Brain pericyte (primary cell): ENCODE results near the gene ARL4D.
"Not testable (repeated sequence)": the region's sequence is repeated elsewhere in the genome, so short reads cannot be mapped to it uniquely, and the experiment has no call there.

Experiments used
- DNase-seq: peaks from one replicate; pipeline ENCODE4 v3.0.0-alpha.2; 2012; ENCODE audit warnings: low read depth, low spot score

The ARL4D gene

DNA sequence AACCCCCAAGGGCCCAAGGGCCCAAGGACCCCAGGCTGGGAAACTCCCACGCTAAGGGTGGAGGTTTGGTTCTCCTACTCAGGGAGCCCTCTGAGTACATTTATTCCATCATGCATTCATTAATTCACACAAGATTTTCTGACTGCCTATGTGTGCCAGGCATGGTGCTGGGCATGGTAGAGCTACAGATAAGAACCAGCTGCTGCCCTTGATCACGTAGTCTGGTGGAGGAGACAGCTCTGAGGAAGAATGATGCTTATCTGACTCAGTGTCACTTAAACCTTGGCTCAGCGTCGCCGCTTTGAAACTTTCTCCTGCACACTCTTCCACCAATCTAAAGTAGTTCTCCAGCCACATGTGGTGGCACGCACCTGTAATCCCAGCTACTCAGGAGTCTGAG is 3.6 kb upstream of the ARL4D start:
- no peak for DNase-seq

DNA sequence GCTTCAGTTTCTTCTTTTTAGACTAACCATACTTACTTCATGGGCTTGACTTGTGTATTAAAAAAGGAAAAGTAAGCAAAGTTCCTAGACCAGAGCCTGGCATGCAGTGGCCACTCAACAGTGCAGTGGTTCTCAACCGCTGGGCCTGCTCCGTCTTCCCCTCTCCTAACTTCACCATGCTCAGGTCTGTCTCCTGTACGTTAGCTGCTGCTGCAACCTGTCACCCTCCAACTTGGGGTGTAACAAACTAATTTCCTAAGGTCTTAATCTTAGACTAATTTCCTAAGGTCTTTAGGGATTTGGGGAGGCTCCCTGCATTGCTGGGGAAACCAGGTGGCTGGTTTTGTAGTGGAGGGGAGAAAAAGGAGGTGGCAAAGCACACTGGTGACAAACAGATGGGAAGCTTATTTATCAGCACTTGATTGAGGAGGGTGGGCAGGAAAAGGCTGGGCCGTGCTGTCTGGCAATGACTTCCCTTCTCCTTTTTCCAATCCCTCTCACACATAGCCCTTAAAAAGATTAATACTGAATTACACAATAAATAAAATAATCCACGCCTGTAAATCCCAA is 2.2 kb upstream of the ARL4D start:
- no peak for DNase-seq

GRCh38 chr17:43399839-43400328 is 1.1 kb downstream of the ARL4D start:
- no peak for DNase-seq

DNA sequence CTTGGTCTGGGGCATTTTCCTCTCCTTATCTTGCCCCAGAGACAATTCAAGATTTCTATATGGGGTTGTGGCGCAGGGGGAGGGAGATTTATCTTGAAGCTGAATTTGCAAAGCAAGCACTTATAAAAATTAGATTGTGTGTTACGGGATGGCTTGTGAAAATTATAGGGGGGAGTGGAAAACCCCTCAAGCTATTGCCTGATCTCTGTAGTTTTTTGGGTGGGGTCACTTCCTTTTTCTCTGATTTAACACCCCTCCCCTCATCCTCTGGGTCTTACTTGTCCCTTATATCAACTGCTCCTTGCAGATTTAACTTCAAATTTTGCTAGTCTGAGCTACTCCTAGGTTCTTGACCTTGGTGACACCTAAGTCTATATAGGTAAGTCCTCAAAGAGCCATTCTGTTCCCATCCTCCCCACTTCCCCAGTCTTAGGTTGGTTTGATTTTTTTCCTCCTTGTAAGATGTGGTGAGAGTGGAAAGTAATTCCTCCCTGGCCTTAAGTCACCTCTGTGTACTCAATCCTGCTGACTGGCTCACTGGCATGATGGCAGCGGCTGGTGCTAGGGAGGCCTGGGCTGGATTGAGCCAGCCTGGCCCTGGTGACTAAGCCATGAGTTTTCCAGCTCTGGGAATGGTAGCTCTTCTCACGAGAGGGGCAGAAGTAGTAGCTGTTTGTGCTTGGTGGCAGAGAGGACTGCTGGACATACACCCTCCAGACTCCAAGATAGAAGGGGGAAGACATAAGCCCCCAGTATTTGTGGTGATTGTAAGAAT is 2.3 kb downstream of the ARL4D start:
- DNase-seq, result no peak

GRCh38 chr17:43402078-43402477 is 3.3 kb downstream of the ARL4D start:
- DNase-seq, result no peak

DNA sequence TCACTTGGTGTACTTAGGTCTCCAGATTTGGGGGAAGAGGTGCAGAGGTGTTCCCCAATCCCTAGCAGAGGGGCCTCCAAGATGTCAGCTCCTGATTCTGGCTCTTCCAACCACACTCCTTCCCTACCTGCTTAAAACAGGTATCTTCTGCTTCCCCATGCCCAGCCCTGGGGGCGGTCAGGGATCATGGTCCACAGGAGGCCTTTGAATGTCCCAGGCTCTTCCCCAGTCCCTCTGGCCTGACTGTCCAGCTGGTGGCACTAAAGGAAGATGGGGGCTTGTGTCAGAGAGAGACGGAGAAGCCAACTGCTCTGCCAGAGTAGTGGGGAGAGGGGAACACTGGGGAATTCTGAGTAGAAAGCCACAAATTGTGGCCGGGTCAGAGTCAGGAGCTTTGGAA is 3.8 kb downstream of the ARL4D start:
- DNase-seq, result no peak

GRCh38 chr17:43403846-43404245 is 5.1 kb downstream of the ARL4D start:
- no peak for DNase-seq

DNA sequence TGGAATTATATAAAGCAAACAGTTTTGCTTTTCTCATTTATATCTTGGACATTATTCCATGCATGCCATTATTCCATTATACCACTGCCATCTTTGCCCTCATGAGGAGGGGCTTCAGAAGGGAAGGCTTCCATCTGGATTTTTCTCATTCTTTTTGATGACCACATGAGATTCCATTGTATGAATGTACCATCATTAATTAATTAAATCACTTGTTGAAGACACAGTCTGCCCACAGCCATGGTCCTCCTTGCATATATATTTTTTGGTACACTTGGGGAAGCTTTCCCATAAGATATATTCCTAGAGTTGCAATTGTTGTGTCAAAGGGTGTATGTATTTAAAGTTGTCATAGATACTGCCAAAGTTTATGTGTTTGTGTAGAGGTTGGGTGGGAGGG is 7.1 kb downstream of the ARL4D start:
- DNase-seq, result no peak

- DNase-seq, result no peak
Measured at GRCh38 chr17:43406676-43407645, 8.2 kb downstream of the ARL4D start.

GRCh38 chr17:43409131-43409530 is 10.3 kb downstream of the ARL4D start:
- DNase-seq, result no peak

GRCh38 chr17:43410557-43411368 is 12.0 kb downstream of the ARL4D start:
- DNase-seq, result no peak

- DNase-seq, result no peak
Measured at GRCh38 chr17:43411369-43411677, 12.5 kb downstream of the ARL4D start.

DNA sequence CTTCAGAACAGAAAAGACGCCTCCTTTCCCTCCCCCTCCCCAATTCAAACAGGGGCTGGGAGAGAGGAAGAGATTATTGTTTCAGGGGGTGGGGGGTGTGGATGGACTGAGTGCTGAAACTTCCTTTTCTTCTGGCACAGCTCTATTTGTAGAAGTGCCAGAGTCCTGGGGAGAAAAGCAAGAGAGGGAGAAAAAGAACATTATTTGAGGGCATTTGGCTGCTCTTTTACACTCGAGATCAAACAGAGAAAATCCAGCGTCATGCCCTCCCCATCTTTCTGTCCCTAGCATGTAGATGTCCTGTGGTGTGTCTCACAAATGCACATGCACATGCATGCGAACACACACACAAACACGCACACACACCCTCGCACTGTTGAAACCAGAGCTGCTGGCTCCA is 13.0 kb downstream of the ARL4D start:
- DNase-seq, result no peak

DNA sequence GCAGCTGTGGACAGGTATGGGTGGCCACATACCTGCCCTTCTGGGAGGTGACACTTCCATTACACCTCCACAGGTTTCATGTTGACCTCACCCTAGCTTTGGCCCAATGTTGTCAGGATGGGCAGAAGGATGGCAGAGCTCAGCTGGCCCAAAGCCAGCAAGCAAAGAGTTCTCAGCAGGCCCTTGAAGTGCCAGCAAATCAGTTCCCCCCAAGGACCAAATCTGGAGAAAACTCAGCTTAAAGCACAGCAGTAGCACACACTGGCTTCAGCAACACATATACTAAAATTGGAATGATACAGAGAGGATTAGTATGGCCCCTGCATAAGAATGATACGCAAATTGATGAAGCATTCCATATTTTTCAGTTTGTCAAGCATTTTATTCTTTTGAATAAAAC is 13.4 kb downstream of the ARL4D start:
- DNase-seq, result no peak

DNA sequence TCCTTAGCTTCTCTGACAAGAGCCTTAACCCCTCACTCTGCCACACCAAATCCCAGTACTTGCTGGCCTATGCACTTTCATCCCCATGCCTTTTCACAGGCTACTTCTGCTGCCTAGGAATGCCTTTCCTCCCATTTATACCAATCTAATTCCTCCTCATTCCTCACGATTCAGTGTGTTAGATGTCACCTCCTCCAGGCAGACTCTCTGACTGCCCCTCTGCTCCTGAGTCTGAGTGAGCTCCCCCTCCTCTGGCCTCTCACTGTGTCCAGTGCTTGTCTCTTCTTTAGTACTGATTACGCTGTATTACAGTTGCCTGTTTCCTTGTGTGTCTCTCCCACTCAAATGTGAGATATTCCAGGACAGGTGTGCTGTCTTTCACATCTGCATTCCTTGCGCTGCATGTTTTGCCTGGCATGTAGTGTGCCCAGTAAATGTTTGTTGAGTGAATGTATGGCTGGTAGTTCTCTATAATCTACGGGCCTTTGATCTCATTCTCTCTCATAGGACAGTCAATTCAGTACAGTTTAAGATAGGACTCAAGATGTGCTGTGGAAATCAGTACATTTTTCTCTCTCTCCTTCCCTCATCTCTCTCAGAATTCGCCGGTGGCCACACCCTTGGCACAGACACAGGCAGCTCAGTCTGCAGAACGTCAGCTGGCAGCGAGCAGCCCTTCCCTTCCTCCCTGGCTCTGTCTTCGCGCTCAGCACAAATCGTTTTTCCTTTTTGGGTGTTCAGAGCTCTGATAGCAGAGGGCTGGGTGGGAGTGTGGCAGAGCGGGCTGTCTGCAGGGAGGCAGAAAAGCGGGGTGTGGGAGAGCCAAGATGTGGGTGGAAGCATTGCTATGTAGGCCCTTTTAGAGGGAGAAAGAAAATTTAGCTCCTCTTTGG is 18.5 kb downstream of the ARL4D start:
- no peak for DNase-seq

DNA sequence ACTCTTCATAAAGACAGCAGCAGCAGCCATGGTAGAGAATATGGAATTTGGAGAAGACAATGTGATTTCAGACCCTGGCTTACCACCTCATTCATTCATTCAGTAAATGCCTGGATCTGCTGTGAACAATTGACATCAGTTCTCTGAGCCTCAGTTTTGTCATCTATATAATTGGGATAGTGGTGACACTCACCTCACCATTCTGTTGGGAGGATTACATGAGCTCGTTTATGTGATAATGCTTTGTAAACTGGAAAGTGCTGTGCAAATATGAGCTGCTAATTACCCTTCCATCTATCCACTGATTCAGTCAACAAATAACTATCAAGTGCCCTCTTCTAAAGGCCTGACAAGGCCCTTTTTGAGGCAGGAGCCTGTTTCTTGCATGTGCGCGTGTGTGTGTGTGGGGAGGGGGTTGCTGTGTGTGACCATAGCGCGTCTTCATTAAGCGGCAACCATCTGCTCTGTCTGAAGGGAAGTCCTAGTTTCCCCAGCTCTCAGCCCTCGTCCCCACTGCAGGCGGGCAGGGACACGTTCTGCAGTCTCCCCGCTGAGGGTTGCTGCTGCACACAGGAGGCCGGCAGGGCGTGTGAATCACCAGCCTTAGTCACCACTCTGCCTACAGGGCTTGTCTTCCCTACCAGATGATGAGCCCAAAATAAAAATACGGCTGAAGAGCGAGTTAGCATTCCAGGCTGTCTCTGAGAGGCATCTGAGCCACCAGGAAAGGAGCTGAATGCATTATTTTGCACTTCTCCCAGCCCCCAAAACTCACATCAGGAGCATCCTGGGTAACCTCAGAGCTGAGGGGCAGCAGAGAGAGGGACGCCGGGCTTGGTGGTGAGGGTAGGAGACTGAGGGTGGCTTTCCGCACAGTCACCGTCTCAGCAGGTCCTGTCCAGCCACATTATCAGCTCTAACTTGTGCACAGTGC is 19.9 kb downstream of the ARL4D start:
- DNase-seq, result peak; percentile 59

DNA sequence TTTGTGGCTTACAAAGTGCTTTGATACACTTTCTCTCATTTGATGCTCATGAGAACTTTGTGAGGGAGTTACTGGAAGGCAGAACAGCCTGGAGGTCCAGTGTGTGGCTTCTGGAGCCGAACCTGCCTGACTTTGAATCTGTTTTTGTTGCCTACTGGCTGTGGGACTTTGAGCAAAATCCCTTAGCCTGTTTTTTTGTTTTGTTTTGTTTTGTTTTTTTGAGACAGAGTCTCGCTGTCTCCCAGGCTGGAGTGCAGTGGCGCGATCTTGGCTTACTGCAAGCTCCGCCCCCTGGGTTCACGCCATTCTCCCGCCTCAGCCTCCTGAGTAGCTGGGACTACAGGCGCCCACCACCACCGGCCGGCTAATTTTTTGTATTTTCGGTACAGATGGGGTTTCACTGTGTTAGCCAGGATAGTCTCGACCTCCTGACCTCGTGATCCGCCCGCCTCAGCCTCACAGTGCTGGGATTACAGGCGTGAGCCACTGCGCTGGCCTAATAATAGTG is 20.6 kb downstream of the ARL4D start:
- not testable (repeated sequence) for DNase-seq

DNA sequence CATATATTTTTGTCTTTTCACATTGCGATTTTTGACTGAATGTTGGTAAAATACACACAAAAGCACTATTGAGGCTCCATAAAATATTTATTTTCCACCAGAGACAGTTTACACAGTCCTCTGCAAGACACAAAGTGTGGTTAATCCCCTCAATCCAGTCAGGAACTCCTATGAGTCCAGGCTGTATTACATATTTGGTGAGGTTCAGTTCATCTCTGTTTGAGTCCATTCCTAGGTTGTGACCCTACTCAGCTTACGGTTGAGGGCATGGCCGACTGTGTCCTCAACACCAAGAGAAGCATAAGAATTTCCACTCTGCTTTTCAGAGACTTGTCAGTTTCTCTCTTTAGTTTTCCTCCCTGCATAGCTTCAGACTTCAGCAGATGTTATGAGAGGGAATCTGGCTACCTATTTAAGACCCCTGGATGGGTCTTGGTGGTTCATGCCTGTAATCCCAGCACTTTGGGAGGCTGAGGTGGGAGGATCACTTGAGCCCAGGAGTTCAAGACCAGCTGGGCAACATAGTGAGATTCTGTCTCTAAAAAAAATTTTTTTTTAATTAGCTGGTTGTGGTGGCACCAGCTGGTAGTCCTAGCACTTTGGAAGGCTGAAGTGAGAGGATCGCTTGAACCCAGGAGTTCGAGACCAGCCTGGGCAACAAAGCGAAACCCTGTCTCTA is 25.1 kb downstream of the ARL4D start:
- no peak for DNase-seq
